CD1c-positive myeloid dendritic cell (primary cell): Measurements from ENCODE around the gene RFTN1.

Experiments
- DNase-seq: peaks from one replicate; pipeline ENCODE4 v3.0.0-alpha.2; 2016; ENCODE audit errors: extremely low spot score

The RFTN1 gene

DNA sequence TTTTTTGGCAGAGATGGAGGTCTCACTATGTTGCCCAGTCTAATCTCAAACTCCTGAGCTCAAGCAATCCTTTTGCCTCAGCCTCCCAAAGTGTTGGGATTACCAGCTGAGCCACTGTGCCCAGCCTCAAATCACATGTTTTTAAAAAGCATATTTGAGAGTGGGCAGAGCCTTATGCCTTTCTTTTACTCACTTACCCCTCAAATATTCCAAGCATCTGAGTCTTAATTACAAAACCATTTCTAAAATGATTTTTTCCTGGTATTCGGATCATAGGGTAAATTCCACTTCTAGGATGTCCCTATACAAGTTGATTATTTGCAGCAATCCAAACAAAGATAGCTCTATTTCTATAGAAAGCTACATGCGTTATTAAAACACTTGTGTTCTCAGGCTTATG is 106.1 kb downstream of the RFTN1 start:
- no peak for DNase-seq

GRCh38 chr3:16406579-16406978 is 106.9 kb downstream of the RFTN1 start:
- no peak for DNase-seq

DNA sequence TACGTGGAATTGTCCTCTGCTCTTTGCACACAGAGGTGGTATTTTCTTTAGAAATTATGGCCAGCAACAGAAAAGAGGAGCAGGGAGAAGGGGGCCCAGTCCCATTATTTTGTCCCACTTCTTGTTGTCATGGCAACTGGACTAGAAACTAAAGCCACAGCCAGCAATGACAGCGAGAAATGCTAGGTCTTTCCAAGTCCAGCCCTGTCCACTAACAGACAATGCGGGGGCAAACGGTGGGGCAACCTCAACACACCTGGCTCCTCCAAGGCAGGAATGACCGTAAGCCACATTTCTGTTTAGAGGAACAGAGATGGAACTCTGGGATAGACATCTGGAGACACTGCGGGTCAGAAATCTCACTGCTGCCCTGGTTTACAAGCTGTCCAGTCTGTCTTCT is 107.3 kb downstream of the RFTN1 start:
- no peak for DNase-seq

DNA sequence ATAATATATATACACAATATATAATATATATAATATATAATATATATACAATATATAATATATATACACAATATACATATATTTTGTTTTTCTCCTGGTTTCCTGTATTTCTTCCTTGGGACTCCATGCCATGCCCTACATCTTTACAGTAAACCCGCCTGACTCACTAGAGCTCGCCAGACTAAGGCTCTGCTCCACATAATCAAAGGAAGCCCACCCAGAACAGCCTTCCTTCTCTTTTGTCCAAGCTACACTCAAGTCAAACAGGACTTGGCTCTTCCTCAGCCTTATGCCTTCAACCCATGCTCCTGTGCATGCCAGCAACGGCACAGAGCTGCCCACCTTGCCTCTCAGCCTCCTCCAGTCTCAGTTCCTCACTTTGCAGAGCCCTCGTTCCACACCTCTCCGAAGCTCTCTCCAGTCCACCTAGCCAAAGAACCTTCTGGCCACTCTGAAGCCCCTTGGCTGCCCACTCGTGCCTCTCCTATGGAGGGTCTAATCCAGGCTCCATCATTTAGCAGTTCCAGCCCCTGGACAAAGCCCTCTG is 109.1 kb downstream of the RFTN1 start:
- no peak for DNase-seq

- DNase-seq = peak; percentile 20
Measured at GRCh38 chr3:16402451-16402850, 111.0 kb downstream of the RFTN1 start.

DNA sequence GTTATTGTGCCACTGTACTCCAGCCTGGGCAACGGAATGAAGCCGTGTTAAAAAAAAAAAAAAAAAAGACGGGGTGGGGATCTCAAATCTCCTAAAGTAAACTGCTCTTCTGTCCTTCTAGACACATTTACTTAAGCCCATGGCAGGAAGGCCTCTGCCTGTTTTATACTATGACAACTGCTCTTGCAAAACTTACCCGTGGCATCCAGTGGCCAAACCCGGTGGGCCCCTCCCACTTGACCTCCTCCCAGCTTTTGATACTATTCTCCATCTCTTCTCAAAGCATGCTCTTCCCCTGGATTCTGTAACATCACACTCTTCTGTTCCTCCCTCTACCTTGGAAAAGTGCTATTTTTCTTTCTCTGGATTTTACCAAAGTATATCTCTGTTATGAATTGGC is 112.2 kb downstream of the RFTN1 start:
- no peak for DNase-seq

DNA sequence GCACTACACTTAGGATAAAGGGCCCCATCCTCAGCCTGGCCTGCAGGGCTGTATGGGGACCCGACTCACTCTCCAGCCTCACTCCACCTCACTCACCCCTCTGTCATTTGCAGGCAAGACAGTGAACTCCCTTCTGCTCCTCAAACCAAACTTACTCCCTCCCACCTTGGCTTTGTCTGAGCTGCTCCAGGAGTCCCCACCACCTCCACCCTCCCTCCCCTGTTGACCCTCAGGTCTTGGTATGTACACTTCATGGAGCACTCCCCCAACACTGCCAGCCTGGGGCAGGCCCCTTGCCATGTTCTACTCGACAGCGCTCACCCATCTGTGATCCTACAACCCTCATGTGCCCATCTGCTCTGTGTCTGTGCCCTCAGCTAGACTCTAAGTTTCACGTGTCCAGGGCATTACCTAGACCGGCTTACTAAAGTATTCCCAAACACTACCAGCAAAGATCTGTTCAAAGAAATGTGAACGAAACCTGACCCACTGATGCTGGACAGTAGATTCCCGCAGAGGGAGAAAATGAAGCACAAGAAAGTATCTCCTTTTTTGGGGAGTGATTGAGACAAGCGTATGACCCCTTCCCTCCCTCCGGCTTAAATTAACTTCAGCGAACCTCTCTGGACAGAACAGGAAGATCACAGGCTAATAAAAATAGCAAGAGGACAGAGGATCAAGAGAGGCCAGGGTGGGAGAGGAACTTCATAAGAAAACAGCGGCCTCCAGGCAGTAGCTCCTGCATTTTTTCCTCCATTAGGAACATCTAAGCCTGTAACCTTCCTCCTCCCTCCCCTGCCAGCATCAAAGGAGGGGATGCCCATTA is 113.2 kb downstream of the RFTN1 start:
- DNase-seq = no peak

DNA sequence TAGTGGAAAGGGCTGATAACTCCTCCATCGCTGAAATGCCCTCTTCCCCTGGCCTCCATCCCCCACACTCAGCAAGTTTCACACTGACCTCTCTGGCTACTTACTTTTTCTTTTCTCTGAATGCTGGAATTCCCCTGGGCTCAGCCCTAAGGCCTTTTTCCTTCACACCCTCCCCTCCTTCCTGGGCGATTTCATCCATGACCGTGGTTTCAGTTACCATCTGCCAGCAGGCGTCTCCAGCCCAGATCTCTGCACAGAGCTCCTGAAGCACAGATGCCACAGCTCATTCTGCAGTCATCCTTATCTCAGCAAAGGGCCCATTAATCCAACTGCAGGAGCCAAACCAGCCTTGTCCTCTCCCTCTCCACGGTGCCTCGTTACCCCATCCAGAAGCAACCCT is 114.0 kb downstream of the RFTN1 start:
- no peak for DNase-seq

- DNase-seq = no peak
Measured at GRCh38 chr3:16398648-16399047, 114.9 kb downstream of the RFTN1 start.

- no peak for DNase-seq
Measured at GRCh38 chr3:16396202-16396601, 117.3 kb downstream of the RFTN1 start.

- no peak for DNase-seq
Measured at GRCh38 chr3:16395212-16395611, 118.3 kb downstream of the RFTN1 start.

- no peak for DNase-seq
Measured at GRCh38 chr3:16394639-16395038, 118.9 kb downstream of the RFTN1 start.

DNA sequence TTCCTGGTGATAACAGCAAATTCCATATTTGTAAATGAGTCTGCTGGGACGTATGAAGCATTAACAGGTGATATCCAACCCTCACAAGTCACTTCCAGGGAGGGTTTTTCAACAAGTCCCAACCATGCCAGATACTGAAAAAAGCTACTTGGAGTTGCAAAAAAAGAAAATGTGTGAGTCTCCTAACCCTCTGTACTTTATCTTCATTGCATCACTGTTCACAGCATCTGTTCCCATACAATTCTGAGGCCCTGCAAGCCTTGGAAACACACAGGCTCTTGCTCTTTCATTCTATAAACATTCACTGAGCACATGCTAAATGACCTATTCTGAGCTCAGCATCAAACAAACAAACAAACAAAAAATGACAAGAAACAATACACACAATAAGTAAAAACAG is 120.8 kb downstream of the RFTN1 start:
- no peak for DNase-seq

GRCh38 chr3:16392065-16392464 is 121.4 kb downstream of the RFTN1 start:
- no peak for DNase-seq

- DNase-seq = no peak
Measured at GRCh38 chr3:16390581-16390980, 122.9 kb downstream of the RFTN1 start.

GRCh38 chr3:16388850-16389441 is 124.6 kb downstream of the RFTN1 start:
- DNase-seq = no peak

GRCh38 chr3:16386561-16386960 is 126.9 kb downstream of the RFTN1 start:
- DNase-seq = no peak

DNA sequence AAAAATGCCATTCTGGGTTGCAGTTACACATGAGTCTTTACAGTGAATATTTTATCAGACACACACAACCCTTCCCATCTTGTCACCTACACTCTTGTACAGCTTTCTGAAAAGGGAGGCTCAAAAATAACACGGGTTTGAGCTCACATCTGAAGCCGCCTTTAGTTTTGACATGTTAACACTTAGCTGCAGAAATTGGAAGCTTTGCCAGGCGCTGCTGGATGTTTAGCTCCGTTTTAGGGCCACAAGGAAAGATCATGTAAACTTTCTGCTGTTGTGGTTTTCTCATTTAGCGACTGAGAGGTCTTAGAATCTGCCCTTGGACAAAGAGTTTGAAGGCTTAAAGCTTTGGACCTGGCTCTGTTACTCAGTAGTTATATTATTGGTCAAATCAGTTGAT is 128.3 kb downstream of the RFTN1 start:
- no peak for DNase-seq

GRCh38 chr3:16383864-16384263 is 129.6 kb downstream of the RFTN1 start:
- DNase-seq = no peak

GRCh38 chr3:16382845-16383244 is 130.7 kb downstream of the RFTN1 start:
- peak; percentile 20 for DNase-seq

- no peak for DNase-seq
Measured at GRCh38 chr3:16381426-16381825, 132.1 kb downstream of the RFTN1 start.

DNA sequence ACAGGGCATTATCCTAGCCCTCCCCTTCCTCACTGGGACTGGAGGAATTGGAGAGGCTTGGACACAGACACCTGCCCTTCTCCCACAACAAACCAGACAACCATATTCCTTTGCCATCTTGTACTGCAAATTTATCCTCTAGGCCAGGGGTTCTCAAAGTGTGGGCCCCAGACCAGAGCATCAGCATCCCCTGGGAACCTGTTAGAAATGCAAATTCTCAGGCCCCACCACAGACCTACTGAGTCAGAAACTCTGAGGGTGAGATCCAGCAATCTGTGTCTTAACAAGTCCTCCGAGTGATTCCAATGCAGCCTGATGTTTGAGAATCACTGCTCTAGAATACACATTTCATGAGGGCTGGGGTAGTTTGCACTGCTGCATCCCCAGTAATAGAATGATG is 133.1 kb downstream of the RFTN1 start:
- no peak for DNase-seq

DNA sequence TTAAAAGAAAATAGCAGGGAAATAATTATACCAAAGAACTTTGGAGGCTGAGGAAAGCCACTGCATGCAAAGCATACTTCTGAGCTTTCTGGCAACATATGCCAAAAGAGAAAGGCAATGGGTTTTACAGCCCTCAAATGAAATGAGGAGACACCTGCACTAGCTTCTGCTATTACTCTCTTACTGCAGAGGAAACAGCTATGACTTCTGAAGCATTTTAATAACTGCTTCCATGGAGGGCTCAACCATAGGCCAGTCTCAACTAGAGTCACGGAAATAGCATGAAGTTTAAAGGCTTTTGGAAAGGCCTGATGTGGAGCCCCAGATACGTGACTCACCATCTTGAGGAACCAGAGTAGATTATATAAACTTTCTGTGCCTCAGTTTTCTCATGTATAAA is 133.7 kb downstream of the RFTN1 start:
- no peak for DNase-seq
